ENCODE results near the gene COL1A1.

GRCh38 chr17:50207315-50207714, 5.9 kb upstream of the COL1A1 start:
- no peak for TF ChIP-seq EZH2phosphoT487 (IDR thresholded peaks at IDR 0.05; ENCODE audit: borderline replicate concordance, low read depth, low read length)
- no peak for TF ChIP-seq CTCF (conservative IDR thresholded peaks at IDR 0.05; ENCODE audit: low read length)

Measured in OCI-LY7 (cell line).